ENCODE results near the gene CDC14B.

- TF ChIP-seq CTCF (IDR thresholded peaks at IDR 0.05), result no peak
- TF ChIP-seq EZH2phosphoT487 (IDR thresholded peaks at IDR 0.05), result no peak
Measured at GRCh38 chr9:96551403-96551802, 68.2 kb downstream of the CDC14B start.
